BJ (cell line): ENCODE results near the gene GSTM5. TPM values are rescaled to one million over a fixed set of nuclear protein-coding genes. Genes with fewer than 3 reads are reported as not detected.

ENCODE experiments used
- CTCF ChIA-PET: fragments of 350-600 bp; formaldehyde crosslinking; extraction: SDS; loops from one replicate; lab custom pipeline; 2021; ENCODE audit warnings: antibody characterized with exemption, inconsistent platforms; lab: Yijun Ruan, JAX
- POLR2A ChIA-PET: fragments of 300-600 bp; sonication (Branson Sonifier 250); formaldehyde crosslinking; extraction: SDS; loops from one replicate; lab custom pipeline; 2021; ENCODE audit warnings: antibody characterized with exemption; lab: Charles Lee
- DNase-seq: peaks from one replicate; pipeline ENCODE4 v3.0.0-alpha.2; 2011; ENCODE audit warnings: low read depth
- H3K27me3 ChIP-seq: 2 replicates; pipeline ENCODE4 v1.6.0; 2011; ENCODE audit warnings: low read length; ENCODE audit not compliant: control insufficient read depth, insufficient read depth
- H3K36me3 ChIP-seq: 2 replicates; pipeline ENCODE4 v1.5.1; 2011; ENCODE audit warnings: low read length; ENCODE audit not compliant: control insufficient read depth, insufficient read depth
- H3K4me3 ChIP-seq: 2 replicates; pipeline ENCODE4 v1.5.1; 2011; ENCODE audit warnings: low read depth, mild to moderate bottlenecking, control low read depth, low read length
- polyA plus RNA-seq: library from polyadenylated mRNA; depleted of rRNA; stranded (reverse); fragments of >200 nt; gene quantifications from 2 replicates; pipeline ENCODE4 v1.2.3, GENCODE V29; 2011
- TF ChIP-seq, protein P1 (sequence below): IDR thresholded peaks from 2 replicates; pipeline ENCODE4 v1.5.1; 2011; ENCODE audit warnings: low read depth, mild to moderate bottlenecking, control low read depth, inconsistent platforms, low read length, moderate library complexity; ENCODE audit not compliant: insufficient read depth

GSTM5 gene
- polyA plus RNA-seq, 1 experiment, result 1.5 TPM

DNA sequence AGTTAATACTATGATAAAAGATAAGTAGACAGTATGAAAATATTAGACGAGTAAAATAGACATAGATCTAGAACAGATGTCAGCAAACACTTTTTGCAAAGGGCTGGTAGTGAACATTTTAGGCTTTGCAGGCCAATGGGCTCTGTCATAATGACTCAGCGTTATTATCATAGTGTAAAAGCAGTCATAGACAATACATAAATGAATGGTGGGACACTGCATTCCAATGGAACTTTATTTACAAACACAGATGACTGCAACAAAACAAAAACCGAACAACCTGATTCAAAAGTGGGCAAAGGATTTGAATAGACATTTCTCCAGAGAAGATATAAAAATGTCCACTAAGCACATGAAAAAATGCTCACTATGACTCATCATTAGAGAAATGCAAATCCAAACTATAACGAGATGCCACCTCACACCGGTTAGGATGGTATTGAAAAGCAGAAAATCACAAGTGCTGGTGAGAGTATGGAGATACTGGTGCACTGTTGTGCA, 7.3 kb downstream of the GSTM5 start:
- Histone ChIP-seq H3K27me3 (no peaks in the 10 kb centered on the region), H3K36me3 (no peaks in the 10 kb centered on the region), H3K4me3 (no peak overlapping the region)
- peak; percentile 19 for DNase-seq
- POLR2A ChIA-PET, result no interaction called here
- CTCF ChIA-PET, result interaction anchor here (1.1 to 1.6 kb wide), 2 partner anchors 79 to 186 kb away, joined by 3 to 4 read pairs; no protein-coding TSS in a partner anchor
- TF ChIP-seq, protein P1, sequence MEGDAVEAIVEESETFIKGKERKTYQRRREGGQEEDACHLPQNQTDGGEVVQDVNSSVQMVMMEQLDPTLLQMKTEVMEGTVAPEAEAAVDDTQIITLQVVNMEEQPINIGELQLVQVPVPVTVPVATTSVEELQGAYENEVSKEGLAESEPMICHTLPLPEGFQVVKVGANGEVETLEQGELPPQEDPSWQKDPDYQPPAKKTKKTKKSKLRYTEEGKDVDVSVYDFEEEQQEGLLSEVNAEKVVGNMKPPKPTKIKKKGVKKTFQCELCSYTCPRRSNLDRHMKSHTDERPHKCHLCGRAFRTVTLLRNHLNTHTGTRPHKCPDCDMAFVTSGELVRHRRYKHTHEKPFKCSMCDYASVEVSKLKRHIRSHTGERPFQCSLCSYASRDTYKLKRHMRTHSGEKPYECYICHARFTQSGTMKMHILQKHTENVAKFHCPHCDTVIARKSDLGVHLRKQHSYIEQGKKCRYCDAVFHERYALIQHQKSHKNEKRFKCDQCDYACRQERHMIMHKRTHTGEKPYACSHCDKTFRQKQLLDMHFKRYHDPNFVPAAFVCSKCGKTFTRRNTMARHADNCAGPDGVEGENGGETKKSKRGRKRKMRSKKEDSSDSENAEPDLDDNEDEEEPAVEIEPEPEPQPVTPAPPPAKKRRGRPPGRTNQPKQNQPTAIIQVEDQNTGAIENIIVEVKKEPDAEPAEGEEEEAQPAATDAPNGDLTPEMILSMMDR, result no peak

DNA sequence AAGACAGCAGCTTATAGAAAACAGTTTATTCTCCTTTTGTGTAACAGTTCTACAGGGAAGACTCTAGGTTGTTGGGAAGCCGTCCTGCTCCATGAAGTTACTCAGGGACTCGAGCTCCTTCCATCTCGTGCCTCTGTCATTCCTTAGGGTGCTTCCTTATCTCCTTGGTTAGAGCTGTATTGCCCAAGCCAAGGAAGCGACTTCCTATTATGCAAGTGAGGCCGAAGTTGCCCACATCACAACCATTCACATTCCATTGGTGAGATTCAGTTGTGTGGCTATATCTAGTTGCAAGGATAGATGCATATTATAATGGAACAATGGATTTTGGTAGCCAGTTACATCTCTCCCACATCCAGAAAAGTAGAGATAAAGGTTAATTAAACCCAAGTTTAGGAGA, 9.0 kb downstream of the GSTM5 start:
- no peak for DNase-seq

GRCh38 chr1:109721971-109722370, 9.9 kb downstream of the GSTM5 start:
- Histone ChIP-seq H3K27me3 (peaks cover 2% of the 10 kb centered on the region), H3K36me3 (no peaks in the 10 kb centered on the region), H3K4me3 (no peak overlapping the region)
- DNase-seq, result no peak
- ChIA-PET CTCF (no interaction called here), POLR2A (no interaction called here)
- TF ChIP-seq, protein P1, result no peak

More for the DNA sequence above, 9.0 kb downstream of the GSTM5 start:
- ChIA-PET CTCF (interaction anchor here (0.9 to 1.6 kb wide), 2 partner anchors 16 to 81 kb away, joined by 3 read pairs; no protein-coding TSS in a partner anchor), POLR2A (no interaction called here)
- H3K4me3 ChIP-seq, result no peak overlapping the region
- TF ChIP-seq, protein P1, result no peak
- H3K36me3 ChIP-seq, result no peaks in the 10 kb centered on the region
- no peaks in the 10 kb centered on the region for H3K27me3 ChIP-seq

- no peak for DNase-seq
- Histone ChIP-seq H3K27me3 (peaks cover 2% of the 10 kb centered on the region), H3K4me3 (no peak overlapping the region), H3K36me3 (no peaks in the 10 kb centered on the region)
- POLR2A ChIA-PET, result interaction anchor here (0.7 kb wide), 1 partner anchor 83 kb away, joined by 6 read pairs; no protein-coding TSS in a partner anchor
- CTCF ChIA-PET, result interaction anchor here (1.0 kb wide), 1 partner anchor 177 kb away, joined by 4 read pairs; no protein-coding TSS in a partner anchor
- TF ChIP-seq, protein P1, result no peak
Observed at GRCh38 chr1:109722908-109723691, 11.0 kb downstream of the GSTM5 start.

DNA sequence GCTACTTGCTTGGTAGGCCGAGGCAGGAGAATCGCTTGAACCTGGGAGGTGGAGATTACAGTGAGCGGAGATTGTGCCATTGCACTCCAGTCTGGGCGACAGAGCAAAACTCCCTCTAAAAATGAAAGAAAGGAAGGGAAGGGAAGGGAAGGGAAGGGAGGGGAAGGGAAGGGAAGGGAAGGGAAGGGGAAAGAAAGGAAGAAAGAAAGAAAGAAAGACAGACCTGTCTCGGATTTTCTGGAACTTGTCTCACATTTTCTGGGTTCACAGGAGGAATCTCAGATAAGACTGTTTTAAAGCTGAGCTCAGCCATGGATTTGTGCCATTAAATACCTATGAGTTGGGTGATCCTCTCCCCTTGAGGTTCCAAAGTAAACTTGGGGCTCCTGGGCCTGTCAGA, 12.9 kb downstream of the GSTM5 start:
- Histone ChIP-seq H3K4me3 (no peak overlapping the region), H3K36me3 (no peaks in the 10 kb centered on the region), H3K27me3 (peaks cover 4% of the 10 kb centered on the region)
- ChIA-PET POLR2A (no interaction called here), CTCF (no interaction called here)
- TF ChIP-seq, protein P1, result no peak
- no peak for DNase-seq
